ENCODE results near the gene H6PD.
"Not testable (repeated sequence)": the region's sequence is repeated elsewhere in the genome, so short reads cannot be mapped to it uniquely, and the experiment has no call there.

The H6PD gene

DNA sequence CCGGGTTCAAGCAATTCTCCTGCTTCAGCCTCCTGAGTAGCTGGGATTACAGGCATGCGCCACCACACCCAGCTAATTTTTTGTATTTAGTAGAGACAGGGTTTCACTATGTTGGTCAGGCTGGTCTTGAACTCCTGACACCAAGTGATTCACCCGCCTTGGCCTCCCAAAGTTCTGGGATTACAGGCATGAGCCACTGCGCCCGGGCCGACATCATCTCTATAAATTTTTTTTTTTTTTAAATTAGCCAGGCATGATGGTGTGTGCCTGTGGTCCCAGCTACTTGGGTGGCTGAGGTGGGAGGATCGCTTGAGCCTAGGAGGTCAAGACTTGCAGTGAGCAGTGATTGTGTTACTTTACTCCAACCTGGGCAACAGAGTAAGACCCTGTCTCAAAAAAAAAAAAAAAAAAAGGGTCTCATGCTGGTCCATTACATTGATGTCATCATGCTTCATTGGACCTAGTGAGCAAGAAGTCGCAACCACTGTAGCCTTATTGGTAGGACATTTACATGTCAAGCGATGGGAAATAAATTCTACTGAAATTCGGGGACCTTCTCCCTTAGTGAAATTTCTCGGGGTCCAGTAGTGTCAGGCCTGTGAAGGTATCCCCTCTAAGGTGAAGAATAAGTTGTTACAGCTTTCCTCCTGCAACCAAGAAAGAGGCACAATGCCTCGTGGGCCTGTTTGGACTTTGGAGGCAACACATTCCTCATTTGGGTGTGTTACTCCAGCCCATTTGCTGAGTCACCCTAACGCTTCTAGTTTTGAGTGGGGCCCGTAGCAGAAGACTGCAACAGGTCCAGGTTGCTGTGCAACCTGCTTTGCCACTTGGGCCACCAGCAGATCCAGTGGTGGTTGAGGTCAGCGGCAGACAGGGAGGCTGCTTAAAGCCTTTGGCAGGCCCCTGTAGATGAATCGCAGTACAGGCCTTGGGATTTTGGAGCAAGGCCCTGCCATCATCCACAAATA lies 65.3 kb downstream of the H6PD start:
- DNase-seq (ENCODE audit: low spot score) = not testable (repeated sequence)

GRCh38 chr1:9300573-9300972 lies 66.0 kb downstream of the H6PD start:
- no peak for DNase-seq (ENCODE audit: low spot score)

DNA sequence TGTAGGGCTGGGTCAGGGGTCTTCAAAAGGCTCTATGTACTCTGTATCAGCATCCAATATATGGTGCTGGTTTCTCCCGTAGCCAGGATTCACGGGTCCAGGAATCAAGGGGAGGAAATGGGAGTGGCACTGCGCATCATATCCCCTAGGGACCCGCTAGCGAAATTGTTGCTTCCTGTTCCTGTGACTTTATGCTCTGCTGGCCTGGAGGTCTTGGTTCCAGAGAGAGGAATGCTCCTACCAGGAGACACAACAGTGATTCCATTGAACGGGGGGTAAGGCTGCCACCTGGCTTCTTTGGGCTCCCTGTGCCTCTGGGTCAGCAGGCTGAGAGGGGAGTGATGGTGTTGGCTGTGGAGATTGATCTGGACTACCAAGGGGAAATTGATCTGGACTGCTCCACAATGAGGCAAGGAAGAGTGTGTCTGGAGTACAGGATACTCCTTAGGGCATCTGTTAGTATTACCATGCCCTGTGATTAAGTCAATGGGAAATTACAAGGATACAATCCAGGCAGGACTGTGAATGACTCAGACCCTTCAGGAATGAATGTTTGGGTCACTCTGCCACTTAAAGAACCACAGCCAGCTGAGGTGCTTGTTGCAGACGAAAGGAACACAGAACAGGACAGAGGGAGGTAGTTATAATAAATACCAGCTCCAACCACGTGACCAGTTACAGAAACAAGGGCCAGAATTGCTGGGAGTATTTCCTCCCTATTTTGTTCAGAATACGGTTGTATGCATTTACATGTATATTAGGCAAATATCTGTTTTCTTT lies 68.4 kb downstream of the H6PD start:
- no peak for DNase-seq (ENCODE audit: low spot score)

GRCh38 chr1:9303916-9304315 lies 69.3 kb downstream of the H6PD start:
- no peak for DNase-seq (ENCODE audit: low spot score)

DNA sequence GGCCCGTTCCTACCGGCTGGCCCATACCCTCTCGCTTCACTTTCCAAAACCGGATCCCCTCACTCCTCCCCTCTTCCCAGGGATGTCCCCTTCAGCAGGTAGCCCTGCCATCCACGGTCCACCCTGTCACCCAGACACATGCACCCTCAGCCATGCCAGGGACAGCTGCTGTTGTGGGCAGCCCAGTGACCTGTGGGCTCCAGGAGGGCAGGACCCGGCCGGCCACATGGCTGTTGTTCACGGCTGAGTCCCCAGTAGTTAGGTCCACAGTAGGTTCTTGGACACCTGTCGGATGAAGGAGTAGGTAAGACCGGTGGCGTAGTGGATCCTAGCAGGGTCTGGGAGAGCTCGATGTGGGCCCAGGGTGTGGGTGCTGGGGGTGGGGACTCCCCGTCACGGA lies 70.6 kb downstream of the H6PD start:
- no peak for DNase-seq (ENCODE audit: low spot score)

GRCh38 chr1:9306006-9306405 lies 71.4 kb downstream of the H6PD start:
- no peak for DNase-seq (ENCODE audit: low spot score)

- DNase-seq (ENCODE audit: low spot score) = no peak
Measured at GRCh38 chr1:9307303-9307702, 72.7 kb downstream of the H6PD start.

DNA sequence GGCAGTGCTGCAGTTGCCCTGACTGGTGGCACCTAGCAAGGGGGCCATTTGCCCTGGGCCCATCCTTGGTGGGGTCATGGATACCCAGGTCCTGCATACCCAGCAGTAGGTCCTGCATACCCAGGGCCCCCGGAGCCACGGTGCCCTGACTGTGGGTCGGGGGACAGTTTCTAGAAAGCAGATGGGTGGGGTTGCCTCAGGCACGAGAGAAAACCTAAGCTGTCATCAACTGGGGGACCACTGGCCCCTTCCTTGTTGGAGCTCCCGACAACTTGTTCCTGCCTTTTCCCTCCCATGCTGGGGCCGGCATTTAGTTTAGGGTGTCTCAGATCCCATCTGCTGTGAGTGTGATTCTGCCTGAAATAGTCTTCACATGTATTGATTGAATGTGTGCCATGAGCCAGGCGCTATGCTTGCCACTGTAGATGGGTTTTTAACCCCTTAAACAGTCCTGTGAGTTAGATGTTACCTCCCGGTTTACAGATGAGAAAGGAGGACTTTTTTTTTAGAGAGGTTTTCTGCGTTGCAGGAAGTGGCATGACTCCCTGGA lies 73.7 kb downstream of the H6PD start:
- DNase-seq (ENCODE audit: low spot score) = no peak

DNA sequence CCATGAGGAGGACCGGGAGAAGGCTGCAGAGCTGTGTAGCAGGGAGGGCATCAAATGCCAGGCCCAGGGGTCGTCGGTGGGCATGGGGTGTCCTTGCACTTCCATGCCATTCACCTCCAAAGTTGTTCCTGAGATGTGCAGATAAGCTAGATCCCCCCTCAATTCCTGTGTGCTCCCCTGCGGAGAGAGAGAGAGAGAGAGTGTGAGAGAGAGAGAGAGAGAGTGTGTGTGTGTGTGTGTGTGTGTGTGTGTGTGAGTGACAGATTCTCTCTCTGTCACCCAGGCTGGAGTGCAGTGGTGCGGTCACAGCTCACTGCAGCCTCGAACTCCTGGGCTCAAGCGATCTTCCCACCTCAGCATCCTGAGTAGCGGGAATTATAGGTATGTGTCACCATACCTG lies 74.5 kb downstream of the H6PD start:
- no peak for DNase-seq (ENCODE audit: low spot score)

GRCh38 chr1:9309991-9310390 lies 75.4 kb downstream of the H6PD start:
- no peak for DNase-seq (ENCODE audit: low spot score)

DNA sequence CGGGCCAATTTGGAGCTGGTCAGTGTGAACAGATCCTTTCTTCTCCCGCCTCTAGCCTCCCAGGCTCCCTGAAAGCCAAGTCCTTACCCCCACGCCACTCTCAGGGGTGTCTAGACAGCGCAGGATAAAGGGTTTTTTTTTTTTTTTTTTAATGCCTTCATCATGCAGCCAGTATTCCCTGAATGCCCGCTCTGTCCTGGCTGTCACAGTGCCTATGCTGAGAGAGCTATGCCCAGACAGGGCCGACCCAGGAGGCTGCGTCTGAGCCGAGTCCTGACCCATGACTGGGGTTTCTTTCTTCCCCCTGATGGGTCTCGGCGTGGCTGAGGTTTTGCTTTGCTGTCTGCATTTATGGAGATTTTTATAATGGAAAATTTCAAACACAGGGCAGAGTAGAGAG lies 76.5 kb downstream of the H6PD start:
- DNase-seq (ENCODE audit: low spot score) = no peak

GRCh38 chr1:9311479-9311878 lies 76.9 kb downstream of the H6PD start:
- DNase-seq (ENCODE audit: low spot score) = no peak

- DNase-seq (ENCODE audit: low spot score) = no peak
Measured at GRCh38 chr1:9312168-9312720, 77.7 kb downstream of the H6PD start.

- no peak for DNase-seq (ENCODE audit: low spot score)
Measured at GRCh38 chr1:9313576-9313975, 79.0 kb downstream of the H6PD start.

DNA sequence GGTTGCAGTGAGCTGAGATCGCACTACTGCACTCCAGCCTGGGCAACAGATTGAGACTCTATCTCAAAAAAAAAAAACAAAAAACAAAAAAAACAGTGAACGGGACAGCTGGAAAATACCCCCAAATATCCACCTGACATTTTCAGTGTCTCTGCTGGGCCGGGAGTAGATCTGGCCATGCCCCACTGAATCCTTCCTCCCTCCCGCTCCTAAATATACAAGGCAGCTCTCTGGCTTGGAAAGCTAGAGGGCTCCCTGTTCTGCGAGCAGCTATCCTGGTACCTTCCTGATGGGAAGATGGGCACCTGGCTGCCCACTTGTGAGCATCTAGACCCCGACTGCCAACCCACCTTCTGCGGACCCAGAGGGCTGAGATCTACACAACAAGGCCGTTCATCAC lies 79.5 kb downstream of the H6PD start:
- DNase-seq (ENCODE audit: low spot score) = no peak

GRCh38 chr1:9314711-9315379 lies 80.3 kb downstream of the H6PD start:
- DNase-seq (ENCODE audit: low spot score) = no peak

GRCh38 chr1:9315411-9316079 lies 81.0 kb downstream of the H6PD start:
- peak; percentile 89 for DNase-seq (ENCODE audit: low spot score)

- DNase-seq (ENCODE audit: low spot score) = peak; percentile 39
Measured at GRCh38 chr1:9316080-9316444, 81.5 kb downstream of the H6PD start.

DNA sequence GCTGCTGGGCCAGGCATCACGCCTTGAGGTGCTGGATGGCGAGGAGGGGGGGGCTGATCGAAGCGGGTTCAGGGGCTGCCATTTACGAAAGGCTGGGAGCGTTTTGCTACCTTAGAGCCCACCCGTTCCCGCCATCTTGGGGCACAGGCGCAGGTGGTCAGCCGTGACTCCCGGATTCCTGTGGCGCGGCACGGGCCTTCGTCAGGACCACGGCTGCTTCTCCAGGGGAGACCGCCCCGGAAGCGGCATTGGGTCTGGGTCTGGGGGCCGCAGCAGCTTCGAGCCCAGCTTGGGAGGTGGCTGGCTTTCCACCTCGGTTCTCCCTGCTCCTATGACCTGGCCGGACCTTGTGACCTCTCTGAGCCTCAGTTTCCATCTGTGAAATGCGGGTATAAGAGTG lies 81.9 kb downstream of the H6PD start:
- DNase-seq (ENCODE audit: low spot score) = no peak

GRCh38 chr1:9317072-9317471 lies 82.5 kb downstream of the H6PD start:
- no peak for DNase-seq (ENCODE audit: low spot score)

GRCh38 chr1:9317591-9318417 lies 83.2 kb downstream of the H6PD start:
- DNase-seq (ENCODE audit: low spot score) = no peak
